HepG2 (cell line): ENCODE results near the gene ACOT8. TPM values are rescaled to one million over a fixed set of nuclear protein-coding genes. Genes with fewer than 3 reads are reported as not detected.

Experiments used
- BRCA1 ChIP-seq: sonication (generic); formaldehyde crosslinking; IDR thresholded peaks from 2 replicates; pipeline ENCODE4 v1.4.0; 2020; ENCODE audit warnings: missing genetic modification reagents
- GATAD1 ChIP-seq: IDR thresholded peaks from 2 replicates; pipeline ENCODE4 v1.6.1; 2016; ENCODE audit warnings: missing genetic modification reagents, missing compliant biosample characterization
- KDM4B ChIP-seq: sonication (generic); formaldehyde crosslinking; IDR thresholded peaks from 2 replicates; pipeline ENCODE4 v1.4.0; 2020; ENCODE audit warnings: missing genetic modification reagents
- KLF13 ChIP-seq: sonication (generic); formaldehyde crosslinking; IDR thresholded peaks from 2 replicates; pipeline ENCODE4 v1.4.0; 2020; ENCODE audit warnings: mild to moderate bottlenecking, missing genetic modification reagents
- MED1 ChIP-seq: sonication (generic); formaldehyde crosslinking; IDR thresholded peaks from 2 replicates; pipeline ENCODE4 v1.4.0; 2020; ENCODE audit warnings: missing genetic modification reagents
- SIX1 ChIP-seq: sonication (generic); formaldehyde crosslinking; IDR thresholded peaks from 2 replicates; pipeline ENCODE4 v1.4.0; 2020; ENCODE audit warnings: missing genetic modification reagents, borderline replicate concordance
- SMARCE1 ChIP-seq: fragments of 450-650 bp; IDR thresholded peaks from 2 replicates; pipeline ENCODE4 v1.6.1; 2017; ENCODE audit warnings: borderline replicate concordance
- TAF1 ChIP-seq: sonication (generic); formaldehyde crosslinking; IDR thresholded peaks from 2 replicates; pipeline ENCODE4 v1.4.0; 2020; ENCODE audit warnings: missing genetic modification reagents
- ZFP82 ChIP-seq: sonication (generic); formaldehyde crosslinking; IDR thresholded peaks from 2 replicates; pipeline ENCODE4 v1.5.1; 2020; ENCODE audit warnings: mild to moderate bottlenecking, missing genetic modification reagents, borderline replicate concordance
- ZNF292 ChIP-seq: sonication (generic); formaldehyde crosslinking; IDR thresholded peaks from 2 replicates; pipeline ENCODE4 v1.8.1; 2022; ENCODE audit warnings: mild to moderate bottlenecking, low read depth, missing genetic modification reagents, borderline replicate concordance
- ZNF350 ChIP-seq: sonication (generic); formaldehyde crosslinking; IDR thresholded peaks from 2 replicates; pipeline ENCODE4 v1.4.0; 2020; ENCODE audit warnings: mild to moderate bottlenecking, low read depth, missing genetic modification reagents, borderline replicate concordance
- ZNF557 ChIP-seq: sonication (generic); formaldehyde crosslinking; IDR thresholded peaks from 2 replicates; pipeline ENCODE4 v1.4.0; 2020; ENCODE audit warnings: missing genetic modification reagents
- polyA plus RNA-seq, 8 experiments: library from polyadenylated mRNA; depleted of rRNA in 3 of 8; stranded (reverse) in 7 of 8; unstranded in 1 of 8; fragments of >200 nt; fragmentation: Illumina TruSeq in 4 of 8; extraction: Trizol in 4 of 8; gene quantifications; 2 replicates each; pipeline versions ENCODE4 v1.2.1 to v1.2.3, GENCODE V29; 2011 to 2016; ENCODE audit warnings: low read depth in 4 of 8, missing spikeins in 1 of 8, mixed read lengths in 1 of 8; ENCODE audit not compliant: insufficient read depth in 1 of 8
- total RNA-seq, 5 experiments: library from RNA; depleted of rRNA; stranded (reverse); fragments of >200 nt; fragmentation: Illumina TruSeq; extraction: Trizol; gene quantifications; 2 replicates each; pipeline ENCODE4 v1.2.3, GENCODE V29; 2016; ENCODE audit warnings: low read depth in 1 of 5
- TF ChIP-seq, protein P1 (sequence below): sonication (generic); formaldehyde crosslinking; conservative IDR thresholded peaks from 2 replicates; pipeline ENCODE4 v1.4.0; 2020; ENCODE audit warnings: missing genetic modification reagents
- TF ChIP-seq, protein P2 (sequence below): sonication (generic); formaldehyde crosslinking; IDR thresholded peaks from 2 replicates; pipeline ENCODE4 v1.4.0; 2020; ENCODE audit warnings: missing genetic modification reagents, borderline replicate concordance
- TF ChIP-seq, protein P3 (sequence below): sonication (generic); formaldehyde crosslinking; IDR thresholded peaks from 2 replicates; pipeline ENCODE4 v1.4.0; 2020; ENCODE audit warnings: mild to moderate bottlenecking, low read depth, missing genetic modification reagents
- TF ChIP-seq, protein P4 (sequence below): sonication (generic); formaldehyde crosslinking; IDR thresholded peaks from 2 replicates; pipeline ENCODE4 v1.9.0; 2021; ENCODE audit warnings: missing genetic modification reagents, borderline replicate concordance
- TF ChIP-seq, protein P5 (sequence below): sonication (generic); formaldehyde crosslinking; conservative IDR thresholded peaks from 2 replicates; pipeline ENCODE4 v1.4.0; 2020; ENCODE audit warnings: missing genetic modification reagents
- TF ChIP-seq, protein P6 (sequence below): sonication (generic); formaldehyde crosslinking; IDR thresholded peaks from 2 replicates; pipeline ENCODE4 v1.9.0; 2022; ENCODE audit warnings: low read depth, missing genetic modification reagents

The ACOT8 gene
- total and polyA plus RNA-seq, 2 of the 13 experiments (the other 11 are each of a cell fraction or from before 2014, with no cell fraction given) = 31.4 to 45.5 TPM

DNA sequence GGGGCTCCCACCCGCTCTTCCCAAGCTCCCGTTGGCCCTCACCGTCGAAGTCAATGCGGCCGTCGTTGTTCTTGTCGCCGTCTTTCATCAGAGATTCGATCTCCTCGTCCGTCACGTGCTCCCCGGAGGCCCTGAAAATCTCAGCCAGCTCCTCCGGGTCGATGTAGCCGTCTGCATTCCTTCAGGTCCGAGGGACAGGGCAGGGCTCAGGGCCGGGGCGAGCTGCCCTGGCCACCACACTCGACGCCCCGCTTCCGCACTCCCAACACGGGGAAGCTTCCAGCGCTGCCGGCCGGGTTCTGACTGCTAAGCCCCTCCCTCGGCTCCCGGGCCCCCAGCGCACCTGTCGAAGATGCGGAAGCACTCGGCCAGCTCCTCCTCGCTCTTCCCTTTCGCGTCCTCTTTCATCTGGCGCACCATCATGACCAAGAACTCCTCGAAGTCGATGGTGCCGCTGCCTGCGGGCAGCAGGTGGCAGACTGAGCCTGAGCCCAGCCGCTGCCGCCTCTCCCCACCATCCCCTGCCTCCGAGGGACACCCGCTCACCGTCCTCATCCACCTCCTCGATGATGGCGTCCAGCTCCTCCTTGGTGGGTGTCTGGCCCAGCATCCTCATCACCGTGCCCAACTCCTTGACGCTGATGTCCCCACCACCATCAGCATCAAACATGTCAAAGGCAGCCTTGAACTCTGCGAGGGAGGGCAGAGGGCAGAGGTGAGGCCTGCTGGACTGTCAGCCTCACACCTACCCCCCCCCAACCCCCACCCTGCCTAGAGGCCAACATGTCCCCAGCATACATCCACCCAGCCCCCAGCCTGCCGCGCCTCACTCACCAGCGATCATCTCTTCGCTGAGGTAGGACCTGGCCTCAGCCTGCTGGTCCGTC, 33.0 kb downstream of the ACOT8 start (continued):
- TF ChIP-seq, protein P1, sequence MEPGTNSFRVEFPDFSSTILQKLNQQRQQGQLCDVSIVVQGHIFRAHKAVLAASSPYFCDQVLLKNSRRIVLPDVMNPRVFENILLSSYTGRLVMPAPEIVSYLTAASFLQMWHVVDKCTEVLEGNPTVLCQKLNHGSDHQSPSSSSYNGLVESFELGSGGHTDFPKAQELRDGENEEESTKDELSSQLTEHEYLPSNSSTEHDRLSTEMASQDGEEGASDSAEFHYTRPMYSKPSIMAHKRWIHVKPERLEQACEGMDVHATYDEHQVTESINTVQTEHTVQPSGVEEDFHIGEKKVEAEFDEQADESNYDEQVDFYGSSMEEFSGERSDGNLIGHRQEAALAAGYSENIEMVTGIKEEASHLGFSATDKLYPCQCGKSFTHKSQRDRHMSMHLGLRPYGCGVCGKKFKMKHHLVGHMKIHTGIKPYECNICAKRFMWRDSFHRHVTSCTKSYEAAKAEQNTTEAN (CRISPR knock-in tag) = no peak
- TF ChIP-seq SMARCE1 (no peak), KDM4B (no peak), MED1 (CRISPR knock-in tag) (no peak), KLF13 (no peak), BRCA1 (CRISPR knock-in tag) (no peak), ZNF292 (CRISPR knock-in tag) (0 out of 2 replicates have a peak, but pooled peaks have one; percentile 13), ZFP82 (CRISPR knock-in tag) (no peak), SIX1 (CRISPR knock-in tag) (no peak), TAF1 (CRISPR knock-in tag) (no peak), ZNF557 (no peak), GATAD1 (peak; percentile 64; the same call in 1 of the 2 replicates), ZNF350 (CRISPR knock-in tag) (no peak)
- TF ChIP-seq, protein P2, sequence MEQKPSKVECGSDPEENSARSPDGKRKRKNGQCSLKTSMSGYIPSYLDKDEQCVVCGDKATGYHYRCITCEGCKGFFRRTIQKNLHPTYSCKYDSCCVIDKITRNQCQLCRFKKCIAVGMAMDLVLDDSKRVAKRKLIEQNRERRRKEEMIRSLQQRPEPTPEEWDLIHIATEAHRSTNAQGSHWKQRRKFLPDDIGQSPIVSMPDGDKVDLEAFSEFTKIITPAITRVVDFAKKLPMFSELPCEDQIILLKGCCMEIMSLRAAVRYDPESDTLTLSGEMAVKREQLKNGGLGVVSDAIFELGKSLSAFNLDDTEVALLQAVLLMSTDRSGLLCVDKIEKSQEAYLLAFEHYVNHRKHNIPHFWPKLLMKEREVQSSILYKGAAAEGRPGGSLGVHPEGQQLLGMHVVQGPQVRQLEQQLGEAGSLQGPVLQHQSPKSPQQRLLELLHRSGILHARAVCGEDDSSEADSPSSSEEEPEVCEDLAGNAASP (CRISPR knock-in tag) = peak; percentile 34; the same call in 1 of the 2 replicates
- TF ChIP-seq, protein P3, sequence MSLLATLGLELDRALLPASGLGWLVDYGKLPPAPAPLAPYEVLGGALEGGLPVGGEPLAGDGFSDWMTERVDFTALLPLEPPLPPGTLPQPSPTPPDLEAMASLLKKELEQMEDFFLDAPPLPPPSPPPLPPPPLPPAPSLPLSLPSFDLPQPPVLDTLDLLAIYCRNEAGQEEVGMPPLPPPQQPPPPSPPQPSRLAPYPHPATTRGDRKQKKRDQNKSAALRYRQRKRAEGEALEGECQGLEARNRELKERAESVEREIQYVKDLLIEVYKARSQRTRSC (CRISPR knock-in tag) = no peak
- TF ChIP-seq, protein P4, sequence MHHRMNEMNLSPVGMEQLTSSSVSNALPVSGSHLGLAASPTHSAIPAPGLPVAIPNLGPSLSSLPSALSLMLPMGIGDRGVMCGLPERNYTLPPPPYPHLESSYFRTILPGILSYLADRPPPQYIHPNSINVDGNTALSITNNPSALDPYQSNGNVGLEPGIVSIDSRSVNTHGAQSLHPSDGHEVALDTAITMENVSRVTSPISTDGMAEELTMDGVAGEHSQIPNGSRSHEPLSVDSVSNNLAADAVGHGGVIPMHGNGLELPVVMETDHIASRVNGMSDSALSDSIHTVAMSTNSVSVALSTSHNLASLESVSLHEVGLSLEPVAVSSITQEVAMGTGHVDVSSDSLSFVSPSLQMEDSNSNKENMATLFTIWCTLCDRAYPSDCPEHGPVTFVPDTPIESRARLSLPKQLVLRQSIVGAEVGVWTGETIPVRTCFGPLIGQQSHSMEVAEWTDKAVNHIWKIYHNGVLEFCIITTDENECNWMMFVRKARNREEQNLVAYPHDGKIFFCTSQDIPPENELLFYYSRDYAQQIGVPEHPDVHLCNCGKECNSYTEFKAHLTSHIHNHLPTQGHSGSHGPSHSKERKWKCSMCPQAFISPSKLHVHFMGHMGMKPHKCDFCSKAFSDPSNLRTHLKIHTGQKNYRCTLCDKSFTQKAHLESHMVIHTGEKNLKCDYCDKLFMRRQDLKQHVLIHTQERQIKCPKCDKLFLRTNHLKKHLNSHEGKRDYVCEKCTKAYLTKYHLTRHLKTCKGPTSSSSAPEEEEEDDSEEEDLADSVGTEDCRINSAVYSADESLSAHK = no peak
- TF ChIP-seq, protein P5, sequence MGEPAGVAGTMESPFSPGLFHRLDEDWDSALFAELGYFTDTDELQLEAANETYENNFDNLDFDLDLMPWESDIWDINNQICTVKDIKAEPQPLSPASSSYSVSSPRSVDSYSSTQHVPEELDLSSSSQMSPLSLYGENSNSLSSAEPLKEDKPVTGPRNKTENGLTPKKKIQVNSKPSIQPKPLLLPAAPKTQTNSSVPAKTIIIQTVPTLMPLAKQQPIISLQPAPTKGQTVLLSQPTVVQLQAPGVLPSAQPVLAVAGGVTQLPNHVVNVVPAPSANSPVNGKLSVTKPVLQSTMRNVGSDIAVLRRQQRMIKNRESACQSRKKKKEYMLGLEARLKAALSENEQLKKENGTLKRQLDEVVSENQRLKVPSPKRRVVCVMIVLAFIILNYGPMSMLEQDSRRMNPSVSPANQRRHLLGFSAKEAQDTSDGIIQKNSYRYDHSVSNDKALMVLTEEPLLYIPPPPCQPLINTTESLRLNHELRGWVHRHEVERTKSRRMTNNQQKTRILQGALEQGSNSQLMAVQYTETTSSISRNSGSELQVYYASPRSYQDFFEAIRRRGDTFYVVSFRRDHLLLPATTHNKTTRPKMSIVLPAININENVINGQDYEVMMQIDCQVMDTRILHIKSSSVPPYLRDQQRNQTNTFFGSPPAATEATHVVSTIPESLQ (CRISPR knock-in tag) = no peak
- TF ChIP-seq, protein P6, sequence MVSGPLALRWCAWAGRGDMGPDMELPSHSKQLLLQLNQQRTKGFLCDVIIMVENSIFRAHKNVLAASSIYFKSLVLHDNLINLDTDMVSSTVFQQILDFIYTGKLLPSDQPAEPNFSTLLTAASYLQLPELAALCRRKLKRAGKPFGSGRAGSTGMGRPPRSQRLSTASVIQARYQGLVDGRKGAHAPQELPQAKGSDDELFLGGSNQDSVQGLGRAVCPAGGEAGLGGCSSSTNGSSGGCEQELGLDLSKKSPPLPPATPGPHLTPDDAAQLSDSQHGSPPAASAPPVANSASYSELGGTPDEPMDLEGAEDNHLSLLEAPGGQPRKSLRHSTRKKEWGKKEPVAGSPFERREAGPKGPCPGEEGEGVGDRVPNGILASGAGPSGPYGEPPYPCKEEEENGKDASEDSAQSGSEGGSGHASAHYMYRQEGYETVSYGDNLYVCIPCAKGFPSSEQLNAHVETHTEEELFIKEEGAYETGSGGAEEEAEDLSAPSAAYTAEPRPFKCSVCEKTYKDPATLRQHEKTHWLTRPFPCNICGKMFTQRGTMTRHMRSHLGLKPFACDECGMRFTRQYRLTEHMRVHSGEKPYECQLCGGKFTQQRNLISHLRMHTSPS (CRISPR knock-in tag) = no peak; the same call in 1 of the 2 replicates
